Endothelial cell of umbilical vein (primary cell): ENCODE results near the gene DOCK4. TPM values are rescaled to one million over a fixed set of nuclear protein-coding genes. Genes with fewer than 3 reads are reported as not detected.
A peak's percentile ranks its signal among the peaks of the same experiment; 100 is the strongest.

ENCODE experiments used
- BruUV-seq: library from RNA; stranded (reverse); fragments of 400-500 nt; replicated peaks from 2 replicates; lab custom pipeline; 2021; lab: Mats Ljungman, UMichigan
- CTCF ChIA-PET: fragments of 300-600, 350-600 bp; sonication (Branson Sonifier 250); formaldehyde crosslinking; loops from one replicate; lab custom pipeline; 2021; ENCODE audit warnings: antibody characterized with exemption, inconsistent platforms; lab: Charles Lee
- POLR2A ChIA-PET: fragments of 300-600, 350-600 bp; sonication (Branson Sonifier 250); formaldehyde crosslinking; loops from one replicate; lab custom pipeline; 2021; ENCODE audit warnings: antibody characterized with exemption, inconsistent platforms; lab: Charles Lee
- DNase-seq: peaks from one replicate; pipeline ENCODE4 v3.0.0-alpha.2; 2011; ENCODE audit warnings: low read depth, low spot score
- FAIRE-seq: peaks from 2 replicates; lab custom pipeline; 2011; peaks lifted over from hg19 to GRCh38; lab: Jason Lieb, UNC
- H2AFZ ChIP-seq: 2 replicates; pipeline ENCODE4 v1.6.0; 2012; ENCODE audit warnings: low read depth, low read length, control low read depth, inconsistent platforms
- H3K27ac ChIP-seq: 2 replicates; pipeline ENCODE4 v1.5.1; 2011; ENCODE audit warnings: low read depth, mild to moderate bottlenecking, control low read depth, low read length, moderate library complexity; ENCODE audit not compliant: insufficient read depth
- H3K27me3 ChIP-seq, 2 experiments: 2 replicates each; pipeline versions ENCODE4 v1.6.0 to v1.6.1; 2011; ENCODE audit warnings: low read length in 2 of 2, mixed read lengths in 1 of 2; ENCODE audit not compliant: control insufficient read depth in 2 of 2, insufficient read depth in 2 of 2
- H3K36me3 ChIP-seq, 2 experiments: 2 replicates in 1 of 2; 3 replicates in 1 of 2; pipeline ENCODE4 v1.5.1; 2011; ENCODE audit warnings: low read length in 2 of 2, mild to moderate bottlenecking in 1 of 2, moderate library complexity in 1 of 2; ENCODE audit not compliant: control insufficient read depth in 2 of 2, insufficient read depth in 2 of 2; ENCODE audit errors: extremely low read depth in 1 of 2
- H3K4me1 ChIP-seq: 3 replicates; pipeline ENCODE4 v1.5.1; 2011; ENCODE audit warnings: mild to moderate bottlenecking, low read length; ENCODE audit not compliant: control insufficient read depth, insufficient read depth; ENCODE audit errors: extremely low read depth
- H3K4me2 ChIP-seq: 2 replicates; pipeline ENCODE4 v1.6.1; 2011; ENCODE audit warnings: low read length, control low read depth, mixed read lengths; ENCODE audit not compliant: insufficient read depth
- H3K4me3 ChIP-seq, 3 experiments: fragments of 200-600 bp in 1 of 3; sonication (generic), shearing (Covaris generic) in 1 of 3; replicated peaks in 1 of 3; 2 replicates each; pipeline ENCODE4 v1.5.1; 2011 to 2016; ENCODE audit warnings: control low read depth in 3 of 3, low read length in 3 of 3, mild to moderate bottlenecking in 2 of 3, inconsistent platforms in 1 of 3, low read depth in 1 of 3, moderate library complexity in 1 of 3; ENCODE audit not compliant: insufficient read depth in 1 of 3
- H3K79me2 ChIP-seq: 2 replicates; pipeline ENCODE4 v1.6.0; 2012; ENCODE audit warnings: low read length, inconsistent platforms; ENCODE audit not compliant: control insufficient read depth, insufficient read depth
- H3K9ac ChIP-seq: replicated peaks from 2 replicates; pipeline ENCODE3; 2011; ENCODE audit warnings: low read length, control low read depth; ENCODE audit not compliant: insufficient read depth; ENCODE audit errors: extremely low read depth
- H3K9me1 ChIP-seq: replicated peaks from 3 replicates; pipeline ENCODE4 v1.6.0; 2011; ENCODE audit warnings: mild to moderate bottlenecking, low read length; ENCODE audit not compliant: control insufficient read depth, insufficient read depth; ENCODE audit errors: extremely low read depth
- H3K9me3 ChIP-seq: replicated peaks from 2 replicates; pipeline ENCODE4 v1.5.1; 2012; ENCODE audit warnings: low read length, inconsistent platforms; ENCODE audit not compliant: control insufficient read depth, insufficient read depth
- H4K20me1 ChIP-seq: replicated peaks from 2 replicates; pipeline ENCODE3; 2011; ENCODE audit warnings: mild to moderate bottlenecking, low read length; ENCODE audit not compliant: control insufficient read depth, insufficient read depth; ENCODE audit errors: extremely low read depth
- CTCF ChIP-seq, 2 donors: IDR thresholded peaks; 1 replicate in 1 of 2; 2 replicates in 1 of 2; pipeline ENCODE4 v1.5.1; 2011; ENCODE audit warnings: low read length in 2 of 2, mild to moderate bottlenecking in 2 of 2, moderate library complexity in 2 of 2, control low read depth in 1 of 2, inconsistent platforms in 1 of 2, low read depth in 1 of 2; ENCODE audit not compliant: insufficient read depth in 1 of 2; ENCODE audit errors: extremely low read depth in 1 of 2
- MAX ChIP-seq: IDR thresholded peaks from 2 replicates; pipeline ENCODE4 v1.6.1; 2011; ENCODE audit not compliant: insufficient read depth, insufficient read length
- POLR2AphosphoS5 ChIP-seq: IDR thresholded peaks from 2 replicates; pipeline ENCODE4 v1.6.1; 2012; ENCODE audit warnings: low read depth, mild to moderate bottlenecking, control low read depth, low read length, moderate library complexity; ENCODE audit not compliant: insufficient read depth
- dilution Hi-C: fragments of 300-500 bp; cut with MboI; formaldehyde crosslinking; loops from one replicate; pipeline ENCODE4 v1.15.0; 2019; ENCODE audit warnings: low sequenced_read_pairs; ENCODE audit not compliant: extremely low pct_ligation_motif_present
- intact Hi-C: fragments of 100-400 bp; cut with micrococcal nuclease; formaldehyde crosslinking; loops from one replicate; pipeline ENCODE4 v1.10.0; 2022
- polyA plus RNA-seq, 4 experiments: library from polyadenylated mRNA; depleted of rRNA in 3 of 4; stranded (reverse) in 3 of 4; unstranded in 1 of 4; fragments of >200 nt; gene quantifications; 2 replicates each; pipeline versions ENCODE4 v1.2.1 to v1.2.3, GENCODE V29; 2011 to 2012; ENCODE audit warnings: missing spikeins in 1 of 4
- total RNA-seq: library from RNA; stranded (reverse); gene quantifications from 2 replicates; pipeline ENCODE4 v1.2.3, GENCODE V29; 2021

Gene DOCK4
- total and polyA plus RNA-seq, 2 donors (not counting 3 experiments of a cell fraction or from before 2014, with no cell fraction given) = 47.4 to 164 TPM

GRCh38 chr7:111855842-111856227 lies 350.4 kb downstream of the DOCK4 start:
- H3K4me3 ChIP-seq = no peak overlapping the region
- H3K9me3 ChIP-seq = no peaks in the 10 kb centered on the region
- no peaks in the 10 kb centered on the region for H3K9me1 ChIP-seq
- intact Hi-C loops (loop anchor here (1.0 to 5.0 kb wide), 3 partner anchors 93 to 556 kb away; no protein-coding TSS in a partner anchor), dilution Hi-C loops (no loop called here)
- peaks cover 3% of the 10 kb centered on the region for H3K4me1 ChIP-seq
- no peaks in the 10 kb centered on the region for H3K79me2 ChIP-seq
- no peaks in the 10 kb centered on the region for H4K20me1 ChIP-seq
- no peak for TF ChIP-seq MAX
- peak in 1 of 2 donors; percentile 4 for TF ChIP-seq CTCF (IDR thresholded peaks at IDR 0.05; ENCODE audit: extremely low read depth in 1 of 2, insufficient read depth in 1 of 2, low read depth in 1 of 2, low read length in 2 of 2)
- no peak for TF ChIP-seq POLR2AphosphoS5
- peaks cover 8 to 13% of the 10 kb centered on the region in 2 experiments for H3K36me3 ChIP-seq
- CTCF ChIA-PET = interaction anchor here (0.7 to 3.5 kb wide), 45 partner anchors 8 to 641 kb away, joined by 3 to 29 read pairs (median 4); no protein-coding TSS in a partner anchor
- FAIRE-seq (peak; percentile 74), DNase-seq (peak; percentile 26)
- BruUV-seq = TSS peak; percentile 2
- no peaks in the 10 kb centered on the region for H3K27me3 ChIP-seq
- H2AFZ ChIP-seq = no peak overlapping the region
- POLR2A ChIA-PET = interaction anchor here (0.9 kb wide), 1 partner anchor 594 kb away, joined by 7 read pairs; the partner anchor contains the start of gene IFRD1
- peak overlapping the region; percentile 2 for H3K27ac ChIP-seq
- no peak overlapping the region for H3K4me2 ChIP-seq
- no peak overlapping the region for H3K9ac ChIP-seq
